ENCODE results near the gene CEND1.

The CEND1 gene

GRCh38 chr11:825366-826226 is 35.7 kb upstream of the CEND1 start:
- Histone ChIP-seq H3F3A (ENCODE audit: low read depth) (no peaks in the 10 kb centered on the region), H3K4me2 (ENCODE audit: low read depth, low read length, poor library complexity, severe bottlenecking) (peak overlapping the region; percentile 92), H3K36me3 (ENCODE audit: insufficient read depth, low read length) (no peaks in the 10 kb centered on the region), H3K9ac (ENCODE audit: low read depth, low read length, poor library complexity, severe bottlenecking) (peak overlapping the region; percentile 88), H3K4me3 (ENCODE audit: low read length, poor library complexity, severe bottlenecking) (no peak overlapping the region), H3K27me3 (ENCODE audit: insufficient read depth, low read length, poor library complexity, severe bottlenecking) (no peaks in the 10 kb centered on the region), H3K4me1 (ENCODE audit: insufficient read depth, low read length, poor library complexity, severe bottlenecking) (peaks cover 30% of the 10 kb centered on the region), H2AFZ (ENCODE audit: low read length) (no peak overlapping the region), H3K9me3 (ENCODE audit: insufficient read depth, low read depth, low read length) (no peaks in the 10 kb centered on the region), H3K79me2 (ENCODE audit: insufficient read depth, low read length) (peaks cover 24% of the 10 kb centered on the region), H4K20me1 (ENCODE audit: insufficient read depth, low read length, poor library complexity, severe bottlenecking) (peaks cover 16% of the 10 kb centered on the region), H3K9me2 (replicated peaks; ENCODE audit: low read depth, low read length) (no peaks in the 10 kb centered on the region)
- TF ChIP-seq EZH2phosphoT487 (IDR thresholded peaks at IDR 0.05; ENCODE audit: borderline replicate concordance) (no peak), CTCF (conservative IDR thresholded peaks at IDR 0.05; ENCODE audit: low read length) (no peak)

DNA sequence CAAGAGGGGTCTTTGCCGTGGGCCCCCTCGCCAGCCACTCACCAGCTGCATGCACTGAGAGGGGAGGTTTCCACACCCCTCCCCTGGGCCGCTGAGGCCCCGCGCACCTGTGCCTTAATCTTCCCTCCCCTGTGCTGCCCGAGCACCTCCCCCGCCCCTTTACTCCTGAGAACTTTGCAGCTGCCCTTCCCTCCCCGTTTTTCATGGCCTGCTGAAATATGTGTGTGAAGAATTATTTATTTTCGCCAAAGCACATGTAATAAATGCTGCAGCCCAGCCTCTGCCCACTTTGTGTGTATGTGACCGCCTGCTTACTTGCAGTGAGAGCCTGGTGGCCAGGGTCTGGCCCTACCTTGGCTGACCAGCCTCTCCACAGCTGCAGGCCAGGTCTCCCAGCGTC is 35.1 kb upstream of the CEND1 start:
- H3K4me3 ChIP-seq (ENCODE audit: low read length, poor library complexity, severe bottlenecking) = no peak overlapping the region
- no peak overlapping the region for H3K4me2 ChIP-seq (ENCODE audit: low read depth, low read length, poor library complexity, severe bottlenecking)
- H4K20me1 ChIP-seq (ENCODE audit: insufficient read depth, low read length, poor library complexity, severe bottlenecking) = peaks cover 23% of the 10 kb centered on the region
- H3K9ac ChIP-seq (ENCODE audit: low read depth, low read length, poor library complexity, severe bottlenecking) = no peak overlapping the region
- H3K27me3 ChIP-seq (ENCODE audit: insufficient read depth, low read length, poor library complexity, severe bottlenecking) = no peaks in the 10 kb centered on the region
- no peaks in the 10 kb centered on the region for H3K9me3 ChIP-seq (ENCODE audit: insufficient read depth, low read depth, low read length)
- H3K9me2 ChIP-seq (replicated peaks; ENCODE audit: low read depth, low read length) = no peaks in the 10 kb centered on the region
- H2AFZ ChIP-seq (ENCODE audit: low read length) = no peak overlapping the region
- H3F3A ChIP-seq (ENCODE audit: low read depth) = no peaks in the 10 kb centered on the region
- H3K79me2 ChIP-seq (ENCODE audit: insufficient read depth, low read length) = peaks cover 30% of the 10 kb centered on the region
- TF ChIP-seq EZH2phosphoT487 (IDR thresholded peaks at IDR 0.05; ENCODE audit: borderline replicate concordance) = no peak
- no peak for TF ChIP-seq CTCF (conservative IDR thresholded peaks at IDR 0.05; ENCODE audit: low read length)
- no peaks in the 10 kb centered on the region for H3K36me3 ChIP-seq (ENCODE audit: insufficient read depth, low read length)
- peaks cover 36% of the 10 kb centered on the region for H3K4me1 ChIP-seq (ENCODE audit: insufficient read depth, low read length, poor library complexity, severe bottlenecking)

DNA sequence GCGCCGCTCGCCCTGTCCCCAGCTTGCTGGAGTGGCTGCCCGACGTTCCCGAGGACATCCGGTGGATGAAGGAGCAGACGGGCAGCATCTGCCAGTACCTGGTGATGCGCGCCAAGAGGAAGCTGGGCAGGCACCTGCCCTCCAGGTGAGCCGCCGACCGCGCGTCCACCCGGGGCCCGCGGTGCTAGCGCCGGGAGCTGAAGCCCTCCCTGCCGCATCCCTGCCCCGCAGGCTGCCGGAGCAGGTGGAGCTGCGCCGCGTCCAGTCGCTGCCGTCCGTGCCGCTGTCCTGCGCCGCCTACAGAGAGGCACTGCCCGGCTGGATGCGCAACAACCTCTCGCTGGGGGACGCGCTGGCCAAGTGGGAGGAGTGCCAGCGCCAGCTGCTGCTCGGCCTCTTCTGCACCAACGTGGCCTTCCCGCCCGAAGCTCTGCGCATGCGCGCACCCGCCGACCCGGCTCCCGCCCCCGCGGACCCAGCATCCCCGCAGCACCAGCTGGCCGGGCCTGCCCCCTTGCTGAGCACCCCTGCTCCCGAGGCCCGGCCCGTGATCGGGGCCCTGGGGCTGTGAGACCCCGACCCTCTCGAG is 34.5 kb upstream of the CEND1 start:
- Histone ChIP-seq H4K20me1 (ENCODE audit: insufficient read depth, low read length, poor library complexity, severe bottlenecking) (peaks cover 27% of the 10 kb centered on the region), H3K27me3 (ENCODE audit: insufficient read depth, low read length, poor library complexity, severe bottlenecking) (no peaks in the 10 kb centered on the region), H3K9ac (ENCODE audit: low read depth, low read length, poor library complexity, severe bottlenecking) (no peak overlapping the region), H3K4me2 (ENCODE audit: low read depth, low read length, poor library complexity, severe bottlenecking) (no peak overlapping the region), H3K4me1 (ENCODE audit: insufficient read depth, low read length, poor library complexity, severe bottlenecking) (peaks cover 36% of the 10 kb centered on the region), H3K79me2 (ENCODE audit: insufficient read depth, low read length) (peaks cover 30% of the 10 kb centered on the region), H3K9me2 (replicated peaks; ENCODE audit: low read depth, low read length) (no peaks in the 10 kb centered on the region), H3K9me3 (ENCODE audit: insufficient read depth, low read depth, low read length) (no peaks in the 10 kb centered on the region), H3K36me3 (ENCODE audit: insufficient read depth, low read length) (no peaks in the 10 kb centered on the region), H2AFZ (ENCODE audit: low read length) (no peak overlapping the region), H3F3A (ENCODE audit: low read depth) (no peaks in the 10 kb centered on the region), H3K4me3 (ENCODE audit: low read length, poor library complexity, severe bottlenecking) (no peak overlapping the region)
- TF ChIP-seq CTCF (conservative IDR thresholded peaks at IDR 0.05; ENCODE audit: low read length) = no peak
- no peak for TF ChIP-seq EZH2phosphoT487 (IDR thresholded peaks at IDR 0.05; ENCODE audit: borderline replicate concordance)

All from Loucy (cell line).